HG03060 (cell line): ENCODE data around the gene OR51F2.
"Not testable (repeated sequence)": the region's sequence is repeated elsewhere in the genome, so short reads cannot be mapped to it uniquely, and the experiment has no call there.

Source experiments
- ATAC-seq: cut with Tn5 transposase; IDR thresholded peaks from one replicate; pipeline ENCODE4 v1.9.1; 2021; ENCODE audit warnings: low read depth, moderate number of reproducible peaks; ENCODE audit not compliant: unreplicated experiment

Gene OR51F2

GRCh38 chr11:4821021-4821420, at the start of gene OR51F2:
Gene OR51F2 (plus strand): TSS chr11:4821321. CDS start chr11:4821422, 101 bp downstream.
- no peak for ATAC-seq

- no peak for ATAC-seq
Observed at GRCh38 chr11:4782454-4782853, 38.7 kb upstream of the OR51F2 start.

- ATAC-seq = no peak
Observed at GRCh38 chr11:4797206-4797605, 23.9 kb upstream of the OR51F2 start.

- no peak for ATAC-seq
Observed at GRCh38 chr11:4798427-4799183, 22.5 kb upstream of the OR51F2 start.

- not testable (repeated sequence) for ATAC-seq
Observed at GRCh38 chr11:4801316-4801715, 19.8 kb upstream of the OR51F2 start.

- ATAC-seq = no peak
Observed at GRCh38 chr11:4804280-4804679, 16.8 kb upstream of the OR51F2 start, which contains the start of gene OR52R1. Gene OR52R1 (minus strand): TSS chr11:4804380. CDS start chr11:4804380, 0 bp downstream.

- ATAC-seq = no peak
Observed at GRCh38 chr11:4808476-4808875, 12.6 kb upstream of the OR51F2 start.

- no peak for ATAC-seq
Observed at GRCh38 chr11:4809246-4809645, 11.9 kb upstream of the OR51F2 start.

GRCh38 chr11:4825132-4825531, 4.0 kb downstream of the OR51F2 start:
- no peak for ATAC-seq

GRCh38 chr11:4826425-4826824, 5.3 kb downstream of the OR51F2 start:
- no peak for ATAC-seq

- ATAC-seq = no peak
Observed at GRCh38 chr11:4830346-4830745, 9.2 kb downstream of the OR51F2 start.

GRCh38 chr11:4830909-4831308, 9.8 kb downstream of the OR51F2 start:
- ATAC-seq = no peak

- ATAC-seq = no peak
Observed at GRCh38 chr11:4839851-4840549, 18.9 kb downstream of the OR51F2 start.

GRCh38 chr11:4848908-4849532, 27.9 kb downstream of the OR51F2 start, which contains the start of gene OR51S1:
Gene OR51S1 (minus strand): TSS chr11:4849208. CDS start chr11:4849208, 0 bp downstream.
- ATAC-seq = no peak

GRCh38 chr11:4851033-4851432, 29.9 kb downstream of the OR51F2 start:
- no peak for ATAC-seq

- ATAC-seq = not testable (repeated sequence)
Observed at GRCh38 chr11:4854286-4854685, 33.2 kb downstream of the OR51F2 start.

- ATAC-seq = no peak
Observed at GRCh38 chr11:4862447-4863236, 41.5 kb downstream of the OR51F2 start.

GRCh38 chr11:4863876-4864275, 42.8 kb downstream of the OR51F2 start:
- no peak for ATAC-seq

- ATAC-seq = no peak
Observed at GRCh38 chr11:4865855-4866254, 44.7 kb downstream of the OR51F2 start.
